ENCODE measurements around the gene CDH18.

Gene CDH18

GRCh38 chr5:19685473-19685872, 302.5 kb downstream of the CDH18 start:
- H2AFZ ChIP-seq (ENCODE audit: low read depth, low read length, severe bottlenecking) = no peak overlapping the region
- no peaks in the 10 kb centered on the region for H3K79me2 ChIP-seq (ENCODE audit: insufficient read depth, low read length)
- TF ChIP-seq CTCF (IDR thresholded peaks at IDR 0.05; ENCODE audit: insufficient read depth, low read length, poor library complexity, severe bottlenecking) (no peak), EZH2phosphoT487 (conservative IDR thresholded peaks at IDR 0.05; ENCODE audit: low read length) (no peak)
- H3K4me2 ChIP-seq (ENCODE audit: low read depth, low read length, poor library complexity, severe bottlenecking) = no peak overlapping the region
- H3K27me3 ChIP-seq (ENCODE audit: low read length) = no peaks in the 10 kb centered on the region
- H3F3A ChIP-seq (ENCODE audit: insufficient read depth) = no peaks in the 10 kb centered on the region
- H3K36me3 ChIP-seq (ENCODE audit: low read length) = no peaks in the 10 kb centered on the region; the same call in 1 of the 2 replicates
- no peak overlapping the region for H3K4me3 ChIP-seq (ENCODE audit: insufficient read depth, low read length, poor library complexity, severe bottlenecking)
- no peaks in the 10 kb centered on the region for H4K20me1 ChIP-seq (ENCODE audit: low read depth, low read length)
- no peak overlapping the region for H3K27ac ChIP-seq (ENCODE audit: low read depth, low read length)
- H3K9me3 ChIP-seq (ENCODE audit: insufficient read depth, low read length) = peaks cover 13% of the 10 kb centered on the region; the same call in 1 of the 2 replicates
- H3K9ac ChIP-seq (ENCODE audit: low read length) = no peak overlapping the region
- no peaks in the 10 kb centered on the region for H3K9me2 ChIP-seq (replicated peaks; ENCODE audit: insufficient read depth, low read length)

- TF ChIP-seq CTCF (IDR thresholded peaks at IDR 0.05; ENCODE audit: insufficient read depth, low read length, poor library complexity, severe bottlenecking) (no peak), EZH2phosphoT487 (conservative IDR thresholded peaks at IDR 0.05; ENCODE audit: low read length) (no peak)
Observed at GRCh38 chr5:19676895-19677294, 311.1 kb downstream of the CDH18 start.

GRCh38 chr5:19660679-19661078, 327.3 kb downstream of the CDH18 start:
- no peak for TF ChIP-seq EZH2phosphoT487 (conservative IDR thresholded peaks at IDR 0.05; ENCODE audit: low read length)
- TF ChIP-seq CTCF (IDR thresholded peaks at IDR 0.05; ENCODE audit: insufficient read depth, low read length, poor library complexity, severe bottlenecking) = no peak
- Histone ChIP-seq H3K9ac (ENCODE audit: low read length) (no peak overlapping the region), H3K4me3 (ENCODE audit: insufficient read depth, low read length, poor library complexity, severe bottlenecking) (no peak overlapping the region), H3K36me3 (ENCODE audit: low read length) (0 out of 2 replicates have a peak, but pooled peaks cover 3% of the 10 kb centered on the region), H3F3A (ENCODE audit: insufficient read depth) (no peaks in the 10 kb centered on the region), H3K4me2 (ENCODE audit: low read depth, low read length, poor library complexity, severe bottlenecking) (no peak overlapping the region), H4K20me1 (ENCODE audit: low read depth, low read length) (no peaks in the 10 kb centered on the region), H3K27me3 (ENCODE audit: low read length) (no peaks in the 10 kb centered on the region), H3K9me2 (replicated peaks; ENCODE audit: insufficient read depth, low read length) (no peaks in the 10 kb centered on the region), H3K27ac (ENCODE audit: low read depth, low read length) (no peak overlapping the region), H3K79me2 (ENCODE audit: insufficient read depth, low read length) (no peaks in the 10 kb centered on the region), H2AFZ (ENCODE audit: low read depth, low read length, severe bottlenecking) (peak overlapping the region; percentile 77), H3K9me3 (ENCODE audit: insufficient read depth, low read length) (no peaks in the 10 kb centered on the region)

More at GRCh38 chr5:19676895-19677294, 311.1 kb downstream of the CDH18 start:
- Histone ChIP-seq H3K4me2 (ENCODE audit: low read depth, low read length, poor library complexity, severe bottlenecking) (no peak overlapping the region), H3F3A (ENCODE audit: insufficient read depth) (no peaks in the 10 kb centered on the region), H3K9me3 (ENCODE audit: insufficient read depth, low read length) (no peaks in the 10 kb centered on the region), H3K9ac (ENCODE audit: low read length) (no peak overlapping the region), H3K9me2 (replicated peaks; ENCODE audit: insufficient read depth, low read length) (no peaks in the 10 kb centered on the region), H3K27me3 (ENCODE audit: low read length) (no peaks in the 10 kb centered on the region), H2AFZ (ENCODE audit: low read depth, low read length, severe bottlenecking) (no peak overlapping the region), H3K27ac (ENCODE audit: low read depth, low read length) (no peak overlapping the region), H3K4me3 (ENCODE audit: insufficient read depth, low read length, poor library complexity, severe bottlenecking) (no peak overlapping the region), H3K36me3 (ENCODE audit: low read length) (no peaks in the 10 kb centered on the region), H3K79me2 (ENCODE audit: insufficient read depth, low read length) (no peaks in the 10 kb centered on the region), H4K20me1 (ENCODE audit: low read depth, low read length) (no peaks in the 10 kb centered on the region)

All from SU-DHL-6 (cell line).